H7 (cell line): Measurements from ENCODE around the gene SASS6. TPM values are rescaled to one million over a fixed set of nuclear protein-coding genes. Genes with fewer than 3 reads are reported as not detected.
A peak's percentile ranks its signal among the peaks of the same experiment; 100 is the strongest.
"Not testable (repeated sequence)": the region's sequence is repeated elsewhere in the genome, so short reads cannot be mapped to it uniquely, and the experiment has no call there.

ENCODE experiments used
- DNase-seq: peaks from one replicate; pipeline ENCODE4 v3.0.0; 2012
- H3K27me3 ChIP-seq: 2 replicates; pipeline ENCODE4 v1.6.0; 2011; ENCODE audit warnings: mild to moderate bottlenecking, low read length; ENCODE audit not compliant: control insufficient read depth, insufficient read depth
- H3K36me3 ChIP-seq: replicated peaks from 2 replicates; pipeline ENCODE4 v1.5.1; 2011; ENCODE audit warnings: low read length; ENCODE audit not compliant: control insufficient read depth, insufficient read depth
- H3K4me3 ChIP-seq: 2 replicates; pipeline ENCODE4 v1.5.1; 2011; ENCODE audit warnings: low read depth, mild to moderate bottlenecking, control low read depth, low read length, moderate library complexity; ENCODE audit not compliant: insufficient read depth
- total RNA-seq: library from RNA; depleted of rRNA; stranded (reverse); fragments of >200 nt; shearing (Covaris generic); gene quantifications from 2 replicates; pipeline ENCODE4 v1.2.3, GENCODE V29; 2014; rRNA removed

SASS6 gene
- total RNA-seq, 1 experiment from 2014 or later = 11.1 TPM

GRCh38 chr1:100047235-100047708 lies 85.5 kb downstream of the SASS6 start:
- H3K27me3 ChIP-seq, H3K4me3 ChIP-seq, DNase-seq, H3K36me3 ChIP-seq: not testable (repeated sequence)

DNA sequence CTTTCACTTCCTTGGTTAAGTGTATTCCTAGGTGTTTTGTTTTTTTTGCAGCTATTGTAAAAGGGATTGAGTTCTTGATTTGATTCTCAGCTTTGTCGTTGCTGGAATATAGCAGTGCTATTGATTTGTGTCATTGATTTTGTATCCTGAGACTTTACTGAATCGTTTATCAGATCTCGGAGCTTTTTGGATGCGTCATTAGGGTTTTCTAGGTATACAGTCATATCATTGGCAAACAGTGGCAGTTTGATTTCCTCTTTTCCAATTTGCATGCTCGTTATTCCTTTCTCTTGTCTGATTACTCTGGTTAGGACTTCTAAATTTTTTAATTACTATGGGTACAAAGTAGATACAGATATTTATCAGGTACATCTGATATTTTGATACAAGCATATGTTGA lies 87.5 kb downstream of the SASS6 start:
- no peaks in the 10 kb centered on the region for H3K27me3 ChIP-seq
- no peaks in the 10 kb centered on the region for H3K36me3 ChIP-seq
- DNase-seq = no peak
- no peak overlapping the region for H3K4me3 ChIP-seq

- H3K4me3 ChIP-seq = peak overlapping the region; percentile 98; the same call in 1 of the 2 replicates
- H3K36me3 ChIP-seq = no peaks in the 10 kb centered on the region
- H3K27me3 ChIP-seq = no peaks in the 10 kb centered on the region
- DNase-seq = no peak
Measured at GRCh38 chr1:100039591-100039990, 93.1 kb downstream of the SASS6 start.

GRCh38 chr1:100038660-100039287 lies 94.0 kb downstream of the SASS6 start:
- no peak for DNase-seq
- H3K4me3 ChIP-seq = peak overlapping the region; percentile 98
- H3K36me3 ChIP-seq = no peaks in the 10 kb centered on the region
- no peaks in the 10 kb centered on the region for H3K27me3 ChIP-seq

- Histone ChIP-seq H3K27me3 (no peaks in the 10 kb centered on the region), H3K36me3 (no peaks in the 10 kb centered on the region), H3K4me3 (peak overlapping the region; percentile 98)
- DNase-seq = peak; percentile 92
Measured at GRCh38 chr1:100037927-100038659, 94.6 kb downstream of the SASS6 start.

GRCh38 chr1:100037656-100037926 lies 95.1 kb downstream of the SASS6 start:
- Histone ChIP-seq H3K36me3 (no peaks in the 10 kb centered on the region), H3K27me3 (no peaks in the 10 kb centered on the region), H3K4me3 (peak overlapping the region; percentile 98)
- no peak for DNase-seq

DNA sequence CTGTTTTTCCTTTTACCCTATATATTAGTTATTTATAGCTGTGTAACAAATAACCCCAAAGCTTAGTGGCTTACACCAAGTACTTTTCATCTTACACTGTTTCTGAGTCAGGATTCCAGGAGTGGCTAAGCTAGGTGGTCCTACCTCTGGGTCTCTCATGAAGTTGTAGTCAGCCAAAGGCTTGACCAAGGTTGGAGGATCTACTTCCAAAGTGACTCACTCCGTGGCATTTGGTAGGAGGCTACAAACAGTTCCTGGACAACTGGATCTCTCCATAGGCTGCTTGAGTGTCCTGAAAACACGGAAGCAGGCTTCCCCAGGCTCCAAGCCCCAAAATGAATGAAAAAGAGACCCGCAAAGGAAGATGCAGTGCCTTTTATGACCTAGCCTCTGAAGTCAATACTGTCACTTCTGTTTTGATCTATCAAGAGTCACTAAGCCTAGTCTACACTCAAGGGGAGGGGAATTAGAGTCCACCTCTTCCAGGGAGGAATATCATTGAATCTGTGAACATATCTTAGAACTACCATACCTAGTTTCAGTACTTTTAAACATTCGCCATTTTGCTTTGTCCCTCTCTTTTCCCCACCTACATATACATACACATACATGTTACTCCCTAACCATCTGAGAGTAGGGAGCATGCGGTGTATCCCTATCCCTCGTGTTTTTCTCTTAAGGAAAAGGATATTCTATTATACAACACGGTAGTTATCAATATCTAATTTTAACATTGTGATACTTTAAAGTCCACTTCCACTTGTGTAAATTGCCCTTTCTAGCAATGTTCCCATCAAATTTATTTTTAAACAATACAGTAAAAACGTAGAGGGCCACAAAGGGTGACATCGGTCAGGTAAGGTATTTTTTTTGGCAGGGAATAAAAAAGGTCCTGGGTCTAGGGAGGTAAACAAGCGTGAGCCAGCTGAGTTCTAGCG lies 95.7 kb downstream of the SASS6 start:
- DNase-seq = peak; percentile 23
- H3K4me3 ChIP-seq = peak overlapping the region; percentile 98
- no peaks in the 10 kb centered on the region for H3K27me3 ChIP-seq
- H3K36me3 ChIP-seq = no peaks in the 10 kb centered on the region

GRCh38 chr1:100035214-100035613 lies 97.5 kb downstream of the SASS6 start:
- Histone ChIP-seq H3K36me3 (no peaks in the 10 kb centered on the region), H3K4me3 (no peak overlapping the region), H3K27me3 (no peaks in the 10 kb centered on the region)
- no peak for DNase-seq

DNA sequence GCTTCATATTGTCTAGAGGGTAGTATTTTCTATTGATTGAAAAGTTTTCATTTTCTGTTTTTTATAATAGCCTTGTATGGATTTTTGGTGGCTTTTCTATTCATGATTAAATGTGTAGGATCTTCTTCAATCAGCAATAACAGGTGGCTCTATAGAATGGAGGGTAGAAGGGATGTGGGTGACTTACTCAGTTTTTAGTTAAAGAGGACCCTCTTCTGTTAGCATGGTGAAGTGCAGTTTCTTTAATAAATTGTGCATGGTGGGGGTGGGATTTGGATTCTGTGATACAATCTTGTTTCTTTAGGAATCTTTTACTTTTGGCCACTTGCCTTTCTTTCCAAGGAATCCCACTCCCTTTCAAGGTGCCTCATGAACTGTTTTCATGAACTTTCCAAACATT lies 98.3 kb downstream of the SASS6 start:
- no peaks in the 10 kb centered on the region for H3K27me3 ChIP-seq
- peak; percentile 53 for DNase-seq
- no peak overlapping the region for H3K4me3 ChIP-seq
- no peaks in the 10 kb centered on the region for H3K36me3 ChIP-seq

Other genes starting within 250 kb of the SASS6 start
- 18.3 and 22.3 TPM in 2 replicates for gene SLC35A3, start 162.9 kb downstream of the SASS6 start, total RNA-seq
- gene TRMT13, start 233 bp upstream of the SASS6 start, total RNA-seq = 10.7 and 16.8 TPM in 2 replicates
- 0.44 and 0.52 TPM in 2 replicates for gene LRRC39, start 45.3 kb upstream of the SASS6 start, total RNA-seq
- 10.6 and 13.0 TPM in 2 replicates for gene DBT, start 116.9 kb upstream of the SASS6 start, total RNA-seq
- 44.2 and 52.8 TPM in 2 replicates for gene RTCA, start 133.3 kb upstream of the SASS6 start, total RNA-seq
- gene CDC14A, start 219.6 kb upstream of the SASS6 start, total RNA-seq = 12.2 and 15.1 TPM in 2 replicates